Upper lobe of right lung (tissue), 1 donor: Measurements from ENCODE around the gene PLET1. TPM values are rescaled to one million over a fixed set of nuclear protein-coding genes. Genes with fewer than 3 reads are reported as not detected.
A peak's percentile ranks its signal among the peaks of the same experiment; 100 is the strongest.

Source experiments
- ATAC-seq: fragments of 200-7000 bp; cut with Tn5 transposase; one replicate; pipeline ENCODE4 v1.9.1; 2020; ENCODE audit warnings: mild to moderate bottlenecking, moderate library complexity
- DNase-seq: peaks from one replicate; pipeline ENCODE4 v3.0.0-alpha.2; 2020
- H3K27ac ChIP-seq: fragments of 200-600 bp; one replicate; pipeline ENCODE4 v1.8.0; 2022
- H3K27me3 ChIP-seq: fragments of 200-600 bp; one replicate; pipeline ENCODE4 v1.8.0; 2022; ENCODE audit warnings: mild to moderate bottlenecking
- H3K36me3 ChIP-seq: fragments of 200-600 bp; one replicate; pipeline ENCODE4 v1.8.0; 2022
- H3K4me1 ChIP-seq: fragments of 200-600 bp; one replicate; pipeline ENCODE4 v1.8.0; 2022
- H3K4me3 ChIP-seq: fragments of 200-600 bp; one replicate; pipeline ENCODE4 v1.8.0; 2022; ENCODE audit warnings: mild to moderate bottlenecking
- H3K9me3 ChIP-seq: fragments of 200-600 bp; one replicate; pipeline ENCODE4 v1.8.0; 2022
- intact Hi-C: fragments of 100-400 bp; cut with DNase I; formaldehyde crosslinking; loops from one replicate; pipeline ENCODE4 v1.11.0; 2022
- total RNA-seq: library from RNA; stranded (reverse); fragmentation: NEBNext Ultra II Directional; extraction: Animal tissue kit (Norgen Biotek cat#: 25700); gene quantifications from one replicate; pipeline ENCODE4 v1.2.1, GENCODE V29; 2021
- TF ChIP-seq, protein P1 (sequence below): fragments of 200-600 bp; IDR thresholded peaks from one replicate; pipeline ENCODE4 v1.8.0; 2022; ENCODE audit warnings: antibody characterized with exemption
- donor health status: DM: no; HTN: yes; CAD: no; lungs with severe emphysema.

The PLET1 gene
- total RNA-seq, 1 donor from 2014 or later: not detected

DNA sequence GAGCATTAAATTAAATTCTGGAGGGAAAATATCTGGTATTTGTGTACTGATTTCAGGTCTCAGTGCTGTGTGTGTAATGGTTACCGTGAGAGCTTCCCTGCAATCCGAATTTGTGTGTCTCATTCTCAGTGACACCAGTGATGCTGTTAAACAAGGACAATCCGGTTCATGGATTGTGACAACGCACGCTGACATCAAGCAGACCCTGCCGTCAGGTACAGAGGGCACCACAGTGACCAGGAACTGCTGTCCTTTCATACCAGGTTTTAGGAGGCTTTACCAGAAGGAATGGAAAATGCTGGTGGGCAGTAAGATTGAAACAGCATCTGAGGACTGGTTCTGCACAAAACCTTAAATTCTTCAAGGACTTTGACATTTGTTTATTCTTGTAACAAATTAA, 30.5 kb upstream of the PLET1 start:
- Histone ChIP-seq H3K27ac (no peak overlapping the region), H3K9me3 (no peaks in the 10 kb centered on the region), H3K36me3 (no peaks in the 10 kb centered on the region), H3K4me1 (peaks cover 13% of the 10 kb centered on the region), H3K27me3 (no peaks in the 10 kb centered on the region), H3K4me3 (no peak overlapping the region)
- TF ChIP-seq, protein P1, sequence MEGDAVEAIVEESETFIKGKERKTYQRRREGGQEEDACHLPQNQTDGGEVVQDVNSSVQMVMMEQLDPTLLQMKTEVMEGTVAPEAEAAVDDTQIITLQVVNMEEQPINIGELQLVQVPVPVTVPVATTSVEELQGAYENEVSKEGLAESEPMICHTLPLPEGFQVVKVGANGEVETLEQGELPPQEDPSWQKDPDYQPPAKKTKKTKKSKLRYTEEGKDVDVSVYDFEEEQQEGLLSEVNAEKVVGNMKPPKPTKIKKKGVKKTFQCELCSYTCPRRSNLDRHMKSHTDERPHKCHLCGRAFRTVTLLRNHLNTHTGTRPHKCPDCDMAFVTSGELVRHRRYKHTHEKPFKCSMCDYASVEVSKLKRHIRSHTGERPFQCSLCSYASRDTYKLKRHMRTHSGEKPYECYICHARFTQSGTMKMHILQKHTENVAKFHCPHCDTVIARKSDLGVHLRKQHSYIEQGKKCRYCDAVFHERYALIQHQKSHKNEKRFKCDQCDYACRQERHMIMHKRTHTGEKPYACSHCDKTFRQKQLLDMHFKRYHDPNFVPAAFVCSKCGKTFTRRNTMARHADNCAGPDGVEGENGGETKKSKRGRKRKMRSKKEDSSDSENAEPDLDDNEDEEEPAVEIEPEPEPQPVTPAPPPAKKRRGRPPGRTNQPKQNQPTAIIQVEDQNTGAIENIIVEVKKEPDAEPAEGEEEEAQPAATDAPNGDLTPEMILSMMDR: no peak
- ATAC-seq (no peak), DNase-seq (no peak)
- intact Hi-C loops: no loop called here

DNA sequence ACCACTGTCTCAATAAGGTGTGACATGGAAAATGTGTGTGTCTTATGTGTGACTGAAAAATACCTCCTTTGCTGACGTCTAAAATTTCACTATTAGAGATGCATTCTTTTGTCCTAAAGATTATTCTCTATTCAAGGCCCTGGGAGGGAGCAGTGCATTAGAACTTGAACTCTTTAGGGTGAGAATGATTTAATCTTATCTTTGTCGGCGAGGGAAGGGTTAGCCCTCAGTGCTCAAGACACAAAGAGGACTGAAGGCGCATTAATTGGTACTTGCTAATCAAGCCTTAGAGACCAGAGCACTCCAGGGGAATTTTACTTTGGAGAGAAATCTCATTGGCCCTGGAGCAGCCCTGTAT, 29.8 kb upstream of the PLET1 start:
- peaks cover 13% of the 10 kb centered on the region for H3K4me1 ChIP-seq
- DNase-seq (no peak), ATAC-seq (no peak)
- no peaks in the 10 kb centered on the region for H3K9me3 ChIP-seq
- peak overlapping the region; percentile 62 for H3K4me3 ChIP-seq
- H3K27me3 ChIP-seq: no peaks in the 10 kb centered on the region
- H3K27ac ChIP-seq: peak overlapping the region; percentile 19
- H3K36me3 ChIP-seq: no peaks in the 10 kb centered on the region
- intact Hi-C loops: no loop called here
- TF ChIP-seq, protein P1: no peak

DNA sequence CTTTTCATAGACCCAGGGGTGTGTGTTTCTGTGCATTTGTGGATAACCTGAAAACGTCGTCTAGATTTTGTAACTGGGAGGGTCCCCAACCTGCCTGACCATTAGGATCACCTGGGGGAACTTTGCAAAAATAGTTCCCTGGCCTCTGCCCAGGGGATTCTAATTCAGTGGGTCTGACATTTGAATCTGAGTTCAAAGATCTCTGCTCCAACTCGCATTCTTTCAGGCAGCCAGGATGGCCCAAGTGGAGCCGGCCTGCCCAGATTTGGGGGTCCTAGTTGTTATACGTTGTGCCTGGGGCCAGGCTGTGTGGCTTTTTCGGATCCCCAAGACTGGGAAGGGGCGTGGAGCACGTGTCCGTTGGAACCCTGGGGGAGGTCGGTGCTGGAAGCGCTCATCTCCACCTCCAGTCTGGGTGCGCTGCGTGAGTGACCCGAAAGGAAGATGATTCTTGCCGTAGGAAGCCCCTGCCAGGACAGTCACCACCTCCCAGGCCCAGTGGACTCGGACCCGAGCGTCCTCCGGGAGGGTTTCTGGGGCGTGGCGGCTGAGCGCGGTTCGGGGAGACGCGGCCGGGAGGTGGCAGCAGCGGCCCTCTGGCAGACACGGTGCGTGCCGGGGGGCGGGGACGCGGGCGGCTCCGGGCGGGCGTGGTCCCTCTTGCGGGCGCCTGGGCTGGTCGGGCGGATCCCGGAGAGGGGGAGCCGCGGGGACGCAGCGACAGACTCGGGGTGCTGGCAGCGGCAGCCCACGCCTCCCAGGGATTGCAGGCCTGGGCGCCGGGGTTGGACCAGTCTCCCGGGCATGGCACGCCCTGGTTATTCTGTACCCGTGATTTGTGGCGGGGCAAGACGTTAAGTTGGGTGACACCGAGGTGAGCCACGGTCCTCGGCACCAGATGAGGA, 29.2 kb upstream of the PLET1 start:
- no peaks in the 10 kb centered on the region for H3K9me3 ChIP-seq
- peak overlapping the region; percentile 62 for H3K4me3 ChIP-seq
- peak overlapping the region; percentile 19 for H3K27ac ChIP-seq
- H3K27me3 ChIP-seq: no peaks in the 10 kb centered on the region
- ATAC-seq (peak; percentile 99), DNase-seq (peak; percentile 93)
- peaks cover 13% of the 10 kb centered on the region for H3K4me1 ChIP-seq
- intact Hi-C loops: loop anchor here (10.0 kb wide), 1 partner anchor 265 kb away; no protein-coding TSS in a partner anchor
- TF ChIP-seq, protein P1: peak; percentile 85
- H3K36me3 ChIP-seq: no peaks in the 10 kb centered on the region

DNA sequence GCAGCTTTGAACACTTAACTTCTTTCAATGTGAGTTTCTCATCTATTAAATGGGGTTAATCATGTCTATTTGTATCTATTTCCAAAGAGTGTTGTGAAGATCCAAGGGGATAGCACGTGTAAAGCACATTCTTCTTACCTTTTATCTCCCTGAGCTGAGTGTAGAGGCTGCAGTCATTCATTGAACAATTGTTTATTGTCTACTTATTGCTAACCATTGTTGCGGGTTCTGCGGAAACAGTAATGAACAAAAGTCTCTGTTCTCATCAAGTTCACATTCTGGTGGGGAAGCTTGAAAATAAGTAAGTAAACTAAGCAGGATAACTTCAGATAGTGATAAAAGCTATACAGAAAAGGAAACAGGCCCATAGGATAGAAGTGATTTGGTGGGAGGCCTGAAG, 27.4 kb upstream of the PLET1 start:
- Histone ChIP-seq H3K27ac (no peak overlapping the region), H3K4me3 (no peak overlapping the region), H3K9me3 (no peaks in the 10 kb centered on the region), H3K27me3 (no peaks in the 10 kb centered on the region), H3K4me1 (peaks cover 4% of the 10 kb centered on the region), H3K36me3 (no peaks in the 10 kb centered on the region)
- ATAC-seq (no peak), DNase-seq (no peak)
- TF ChIP-seq, protein P1: no peak
- intact Hi-C loops: loop anchor here (10.0 kb wide), 1 partner anchor 267 kb away; no protein-coding TSS in a partner anchor

DNA sequence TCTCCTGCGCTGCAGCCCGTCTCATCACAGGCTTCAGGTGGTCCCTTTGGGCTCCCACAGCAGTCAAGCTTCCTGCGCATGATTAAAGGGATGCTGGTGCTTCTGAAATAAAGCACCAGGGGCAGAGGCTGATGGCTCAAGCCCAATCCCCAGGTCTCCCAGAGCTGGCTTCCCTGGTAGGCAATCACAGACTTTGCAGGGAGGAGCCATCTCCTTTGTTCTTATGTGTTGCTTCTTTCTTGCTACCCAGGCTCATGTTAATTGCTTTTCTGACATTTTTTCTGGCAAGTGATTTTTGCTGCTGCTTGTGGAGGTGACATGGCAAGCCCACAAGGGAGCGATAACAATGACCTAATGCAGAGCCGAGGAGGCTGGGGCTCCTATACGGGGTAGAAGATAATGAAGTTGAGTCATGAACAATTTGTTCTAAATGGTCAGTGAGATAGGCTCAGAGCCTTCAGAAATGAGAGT, 25.2 kb upstream of the PLET1 start:
- H3K36me3 ChIP-seq: no peaks in the 10 kb centered on the region
- H3K9me3 ChIP-seq: no peaks in the 10 kb centered on the region
- no peak overlapping the region for H3K27ac ChIP-seq
- DNase-seq (no peak), ATAC-seq (no peak)
- H3K4me1 ChIP-seq: peaks cover 4% of the 10 kb centered on the region
- intact Hi-C loops: loop anchor here (10.0 kb wide), 1 partner anchor 269 kb away; no protein-coding TSS in a partner anchor
- TF ChIP-seq, protein P1: no peak
- H3K27me3 ChIP-seq: no peaks in the 10 kb centered on the region
- no peak overlapping the region for H3K4me3 ChIP-seq
